Immature natural killer cell (primary cell): Measurements from ENCODE around the gene MANBA. TPM values are rescaled to one million over a fixed set of nuclear protein-coding genes. Genes with fewer than 3 reads are reported as not detected.
A peak's percentile ranks its signal among the peaks of the same experiment; 100 is the strongest.
"Not testable (repeated sequence)": the region's sequence is repeated elsewhere in the genome, so short reads cannot be mapped to it uniquely, and the experiment has no call there.

Source experiments
- DNase-seq, 3 donors: peaks; one replicate each; pipeline ENCODE4 v3.0.0; 2022; ENCODE audit warnings: mixed read lengths in 1 of 3
- H3K27ac Mint-ChIP-seq, 6 donors: one replicate each; pipeline ENCODE4 v1.8.0; 2020; ENCODE audit warnings: mixed read lengths in 6 of 6, mild to moderate bottlenecking in 5 of 6, inconsistent platforms in 4 of 6, moderate library complexity in 3 of 6
- H3K27me3 Mint-ChIP-seq, 3 donors: one replicate each; pipeline ENCODE4 v1.8.0; 2020 to 2021; ENCODE audit warnings: low read depth in 3 of 3, mild to moderate bottlenecking in 3 of 3, mixed read lengths in 3 of 3, moderate library complexity in 3 of 3, inconsistent platforms in 1 of 3
- H3K36me3 Mint-ChIP-seq, 3 donors: one replicate each; pipeline ENCODE4 v1.8.0; 2020; ENCODE audit warnings: mixed read lengths in 3 of 3, inconsistent platforms in 2 of 3, mild to moderate bottlenecking in 2 of 3
- H3K4me1 Mint-ChIP-seq, 2 donors: one replicate each; pipeline ENCODE4 v1.8.0; 2020; ENCODE audit warnings: inconsistent platforms in 2 of 2, mild to moderate bottlenecking in 2 of 2, mixed read lengths in 2 of 2, moderate library complexity in 1 of 2
- H3K4me3 Mint-ChIP-seq, 5 donors: one replicate each; pipeline ENCODE4 v1.8.0; 2020; ENCODE audit warnings: mild to moderate bottlenecking in 5 of 5, mixed read lengths in 5 of 5, inconsistent platforms in 3 of 5, moderate library complexity in 3 of 5
- H3K9me3 Mint-ChIP-seq, 6 donors: one replicate each; pipeline ENCODE4 v1.8.0; 2020; ENCODE audit warnings: mild to moderate bottlenecking in 6 of 6, mixed read lengths in 6 of 6, inconsistent platforms in 4 of 6, moderate library complexity in 3 of 6
- polyA plus RNA-seq, 3 donors: library from polyadenylated mRNA; unstranded; fragments of 300-500 nt; fragmentation: Illumina TruSeq; gene quantifications; one replicate each; pipeline ENCODE4 v1.2.3, GENCODE V29; 2021

MANBA gene
- polyA plus RNA-seq, 3 donors from 2014 or later = 17.7 to 26.2 (median 18.3) TPM

GRCh38 chr4:102632241-102633065, 128.3 kb downstream of the MANBA start:
- Mint-ChIP-seq H3K4me1 (peaks cover 30 to 41% of the 10 kb centered on the region in 2 donors), H3K4me3 (no peak overlapping the region)

GRCh38 chr4:102631616-102632015, 129.2 kb downstream of the MANBA start:
- Mint-ChIP-seq H3K27ac (peak overlapping the region in 2 of 6 donors; percentile 8 to 61), H3K9me3 (no peaks in the 10 kb centered on the region), H3K4me1 (peaks cover 30 to 41% of the 10 kb centered on the region in 2 donors), H3K36me3 (peaks cover 0 to 25% (median 11%) of the 10 kb centered on the region in 3 donors), H3K27me3 (peaks cover 0 to 4% (median 0%) of the 10 kb centered on the region in 3 donors), H3K4me3 (no peak overlapping the region)
- DNase-seq = no peak

More at GRCh38 chr4:102632241-102633065, 128.3 kb downstream of the MANBA start:
- H3K27ac Mint-ChIP-seq = peak overlapping the region in 1 of 6 donors; percentile 57
- H3K9me3 Mint-ChIP-seq = no peaks in the 10 kb centered on the region
- peaks cover 0 to 2% (median 0%) of the 10 kb centered on the region in 3 donors for H3K27me3 Mint-ChIP-seq
- H3K36me3 Mint-ChIP-seq = peaks cover 4 to 32% (median 15%) of the 10 kb centered on the region in 3 donors
- DNase-seq = no peak

GRCh38 chr4:102629673-102630072, 131.1 kb downstream of the MANBA start:
- Mint-ChIP-seq H3K27me3 (peaks cover 0 to 7% (median 0%) of the 10 kb centered on the region in 3 donors), H3K9me3 (no peaks in the 10 kb centered on the region), H3K27ac (peak overlapping the region in 3 of 6 donors; percentile 13 to 58 (median 24)), H3K36me3 (peaks cover 0 to 17% (median 7%) of the 10 kb centered on the region in 3 donors), H3K4me3 (no peak overlapping the region), H3K4me1 (peaks cover 30 to 42% of the 10 kb centered on the region in 2 donors)
- DNase-seq = no peak

GRCh38 chr4:102627831-102628523, 132.8 kb downstream of the MANBA start:
- peaks cover 26 to 35% of the 10 kb centered on the region in 2 donors for H3K4me1 Mint-ChIP-seq

GRCh38 chr4:102625232-102625930, 135.4 kb downstream of the MANBA start:
- Mint-ChIP-seq H3K27ac (peak overlapping the region in 5 of 6 donors; percentile 18 to 89 (median 65)), H3K4me3 (peak overlapping the region in 4 of 5 donors; percentile 14 to 79 (median 42)), H3K9me3 (no peaks in the 10 kb centered on the region), H3K27me3 (peaks cover 0 to 5% (median 2%) of the 10 kb centered on the region in 3 donors), H3K36me3 (peaks cover 0 to 1% (median 0%) of the 10 kb centered on the region in 3 donors), H3K4me1 (peaks cover 13 to 19% of the 10 kb centered on the region in 2 donors)
- DNase-seq = peak; percentile 66 to 74 (median 73)

More at GRCh38 chr4:102627831-102628523, 132.8 kb downstream of the MANBA start:
- Mint-ChIP-seq H3K27ac (peak overlapping the region in 1 of 6 donors; percentile 35), H3K4me3 (no peak overlapping the region), H3K27me3 (peaks cover 0 to 7% (median 0%) of the 10 kb centered on the region in 3 donors), H3K9me3 (no peaks in the 10 kb centered on the region), H3K36me3 (peaks cover 0 to 17% (median 7%) of the 10 kb centered on the region in 3 donors)
- no peak for DNase-seq

GRCh38 chr4:102624505-102624904, 136.3 kb downstream of the MANBA start:
- no peak for DNase-seq
- H3K4me1 Mint-ChIP-seq = peaks cover 5 to 11% of the 10 kb centered on the region in 2 donors
- no peaks in the 10 kb centered on the region for H3K36me3 Mint-ChIP-seq
- no peak overlapping the region for H3K4me3 Mint-ChIP-seq
- peak overlapping the region in 2 of 6 donors; percentile 21 to 65 for H3K27ac Mint-ChIP-seq
- H3K9me3 Mint-ChIP-seq = no peaks in the 10 kb centered on the region
- peaks cover 0 to 5% (median 2%) of the 10 kb centered on the region in 3 donors for H3K27me3 Mint-ChIP-seq

GRCh38 chr4:102623622-102624021, 137.1 kb downstream of the MANBA start:
- no peak for DNase-seq
- Mint-ChIP-seq H3K36me3 (no peaks in the 10 kb centered on the region), H3K27ac (no peak overlapping the region), H3K4me3 (no peak overlapping the region), H3K4me1 (peaks cover 4 to 11% of the 10 kb centered on the region in 2 donors), H3K9me3 (no peaks in the 10 kb centered on the region), H3K27me3 (peaks cover 0 to 5% (median 2%) of the 10 kb centered on the region in 3 donors)

- DNase-seq = no peak
- Mint-ChIP-seq H3K4me1 (peaks cover 5 to 10% of the 10 kb centered on the region in 2 donors), H3K9me3 (no peaks in the 10 kb centered on the region), H3K4me3 (no peak overlapping the region), H3K36me3 (peaks cover 4 to 10% (median 8%) of the 10 kb centered on the region in 3 donors), H3K27me3 (peaks cover 0 to 5% (median 2%) of the 10 kb centered on the region in 3 donors), H3K27ac (peak overlapping the region in 5 of 6 donors; percentile 37 to 72 (median 53))
Observed at GRCh38 chr4:102620697-102621497, 139.9 kb downstream of the MANBA start.

- not testable (repeated sequence) for DNase-seq, H3K4me1 Mint-ChIP-seq, H3K9me3 Mint-ChIP-seq, H3K27me3 Mint-ChIP-seq, H3K4me3 Mint-ChIP-seq
- Mint-ChIP-seq H3K36me3 (peaks cover 7 to 12% (median 9%) of the 10 kb centered on the region in 3 donors), H3K27ac (peak overlapping the region in 4 of 6 donors; percentile 13 to 72 (median 38))
Observed at GRCh38 chr4:102619776-102620631, 140.8 kb downstream of the MANBA start.

GRCh38 chr4:102619021-102619420, 141.7 kb downstream of the MANBA start:
- not testable (repeated sequence) for H3K4me3 Mint-ChIP-seq, H3K27me3 Mint-ChIP-seq, DNase-seq, H3K9me3 Mint-ChIP-seq
- H3K4me1 Mint-ChIP-seq = peaks cover 17 to 19% of the 10 kb centered on the region in 2 donors
- H3K36me3 Mint-ChIP-seq = peaks cover 13 to 17% (median 16%) of the 10 kb centered on the region in 3 donors
- H3K27ac Mint-ChIP-seq = peak overlapping the region in 2 of 6 donors; percentile 31 to 43

GRCh38 chr4:102616636-102617035, 144.1 kb downstream of the MANBA start:
- H3K27ac Mint-ChIP-seq = peak overlapping the region; percentile 41 to 95 (median 78)
- H3K27me3 Mint-ChIP-seq = peaks cover 7 to 17% (median 15%) of the 10 kb centered on the region in 3 donors
- H3K4me1 Mint-ChIP-seq = peaks cover 41 to 43% of the 10 kb centered on the region in 2 donors
- H3K36me3 Mint-ChIP-seq = peaks cover 18 to 27% (median 23%) of the 10 kb centered on the region in 3 donors
- H3K4me3 Mint-ChIP-seq = no peak overlapping the region
- no peaks in the 10 kb centered on the region for H3K9me3 Mint-ChIP-seq
- DNase-seq = no peak

- Mint-ChIP-seq H3K4me3 (peak overlapping the region; percentile 84 to 91 (median 87)), H3K27ac (peak overlapping the region; percentile 91 to 98 (median 96)), H3K4me1 (peaks cover 56 to 58% of the 10 kb centered on the region in 2 donors), H3K36me3 (peaks cover 18 to 39% (median 39%) of the 10 kb centered on the region in 3 donors), H3K27me3 (peaks cover 5 to 19% (median 15%) of the 10 kb centered on the region in 3 donors), H3K9me3 (no peaks in the 10 kb centered on the region)
- DNase-seq = peak; percentile 68 to 71 (median 69)
Observed at GRCh38 chr4:102614801-102615200, 146.0 kb downstream of the MANBA start.
